ENCODE results near the gene ARHGEF4. TPM values are rescaled to one million over a fixed set of nuclear protein-coding genes. Genes with fewer than 3 reads are reported as not detected.

The ARHGEF4 gene
- total and polyA plus RNA-seq, 4 donors = 1.1 to 6.9 (median 2.2) TPM

GRCh38 chr2:131054488-131054887 is 217.8 kb downstream of the ARHGEF4 start:
- intact Hi-C loops (cut with DNase I) = no loop called here
- WGBS, 2 donors = 84 to 91% methylated on average over 7 of the region's 7 CpGs
- Histone ChIP-seq H3K36me3 (ENCODE audit: control insufficient read depth in 1 of 2, insufficient read depth in 2 of 2, low read length in 1 of 2) (peaks cover 0 to 9% of the 10 kb centered on the region in 2 donors), H3K27ac (ENCODE audit: low read depth in 1 of 2, low read length in 2 of 2) (no peak overlapping the region), H3K4me1 (ENCODE audit: control insufficient read depth in 1 of 2, insufficient read depth in 2 of 2, low read length in 2 of 2) (peaks cover 0 to 3% of the 10 kb centered on the region in 2 donors), H3K4me3 (ENCODE audit: low read length in 2 of 2) (no peak overlapping the region), H3K9me3 (ENCODE audit: control insufficient read depth, low read length) (no peaks in the 10 kb centered on the region), H3K27me3 (ENCODE audit: control insufficient read depth in 1 of 2, insufficient read depth in 2 of 2, low read length in 1 of 2) (no peaks in the 10 kb centered on the region)
- DNase-seq (no peak), ATAC-seq (ENCODE audit: low FRiP score) (no peak)

- no peak overlapping the region for H3K27ac ChIP-seq (ENCODE audit: low read depth in 1 of 2, low read length in 2 of 2)
- H3K4me1 ChIP-seq (ENCODE audit: control insufficient read depth in 1 of 2, insufficient read depth in 2 of 2, low read length in 2 of 2) = peaks cover 0 to 3% of the 10 kb centered on the region in 2 donors
- H3K9me3 ChIP-seq (ENCODE audit: control insufficient read depth, low read length) = no peaks in the 10 kb centered on the region
- H3K4me3 ChIP-seq (ENCODE audit: low read length in 2 of 2) = no peak overlapping the region
- 87 to 88% methylated on average over 26 of the region's 26 CpGs for WGBS, 2 donors
- H3K27me3 ChIP-seq (ENCODE audit: control insufficient read depth in 1 of 2, insufficient read depth in 2 of 2, low read length in 1 of 2) = no peaks in the 10 kb centered on the region
- peaks cover 0 to 9% of the 10 kb centered on the region in 2 donors for H3K36me3 ChIP-seq (ENCODE audit: control insufficient read depth in 1 of 2, insufficient read depth in 2 of 2, low read length in 1 of 2)
- intact Hi-C loops (cut with DNase I) = no loop called here
- DNase-seq (no peak), ATAC-seq (ENCODE audit: low FRiP score) (peak; percentile 24)
Observed at GRCh38 chr2:131055169-131056065, 218.7 kb downstream of the ARHGEF4 start.

GRCh38 chr2:131056204-131056931 is 219.7 kb downstream of the ARHGEF4 start:
- intact Hi-C loops (cut with DNase I) = no loop called here
- WGBS, 2 donors = 25 to 30% methylated on average over 5 of the region's 5 CpGs
- Histone ChIP-seq H3K4me3 (ENCODE audit: low read length in 2 of 2) (no peak overlapping the region), H3K27ac (ENCODE audit: low read depth in 1 of 2, low read length in 2 of 2) (no peak overlapping the region), H3K9me3 (ENCODE audit: control insufficient read depth, low read length) (no peaks in the 10 kb centered on the region), H3K36me3 (ENCODE audit: control insufficient read depth in 1 of 2, insufficient read depth in 2 of 2, low read length in 1 of 2) (peaks cover 0 to 9% of the 10 kb centered on the region in 2 donors), H3K4me1 (ENCODE audit: control insufficient read depth in 1 of 2, insufficient read depth in 2 of 2, low read length in 2 of 2) (peaks cover 0 to 3% of the 10 kb centered on the region in 2 donors), H3K27me3 (ENCODE audit: control insufficient read depth in 1 of 2, insufficient read depth in 2 of 2, low read length in 1 of 2) (no peaks in the 10 kb centered on the region)
- ATAC-seq (ENCODE audit: low FRiP score) (no peak), DNase-seq (no peak)

GRCh38 chr2:131056932-131057287 is 220.2 kb downstream of the ARHGEF4 start:
- intact Hi-C loops (cut with DNase I) = no loop called here
- Histone ChIP-seq H3K27ac (ENCODE audit: low read depth in 1 of 2, low read length in 2 of 2) (no peak overlapping the region), H3K4me1 (ENCODE audit: control insufficient read depth in 1 of 2, insufficient read depth in 2 of 2, low read length in 2 of 2) (peaks cover 0 to 3% of the 10 kb centered on the region in 2 donors), H3K4me3 (ENCODE audit: low read length in 2 of 2) (no peak overlapping the region), H3K9me3 (ENCODE audit: control insufficient read depth, low read length) (no peaks in the 10 kb centered on the region), H3K36me3 (ENCODE audit: control insufficient read depth in 1 of 2, insufficient read depth in 2 of 2, low read length in 1 of 2) (peaks cover 0 to 8% of the 10 kb centered on the region in 2 donors), H3K27me3 (ENCODE audit: control insufficient read depth in 1 of 2, insufficient read depth in 2 of 2, low read length in 1 of 2) (no peaks in the 10 kb centered on the region)
- 78 to 84% methylated on average over 4 of the region's 4 CpGs for WGBS, 2 donors
- no peak for ATAC-seq (ENCODE audit: low FRiP score)
- no peak for DNase-seq

GRCh38 chr2:131058214-131058843 is 221.6 kb downstream of the ARHGEF4 start:
- DNase-seq (no peak), ATAC-seq (ENCODE audit: low FRiP score) (no peak)
- no peaks in the 10 kb centered on the region for H3K27me3 ChIP-seq (ENCODE audit: control insufficient read depth in 1 of 2, insufficient read depth in 2 of 2, low read length in 1 of 2)
- H3K9me3 ChIP-seq (ENCODE audit: control insufficient read depth, low read length) = no peaks in the 10 kb centered on the region
- peaks cover 0 to 6% of the 10 kb centered on the region in 2 donors for H3K36me3 ChIP-seq (ENCODE audit: control insufficient read depth in 1 of 2, insufficient read depth in 2 of 2, low read length in 1 of 2)
- H3K4me3 ChIP-seq (ENCODE audit: low read length in 2 of 2) = no peak overlapping the region
- WGBS, 2 donors = 32 to 39% methylated on average over 8 of the region's 8 CpGs
- intact Hi-C loops (cut with DNase I) = no loop called here
- H3K4me1 ChIP-seq (ENCODE audit: control insufficient read depth in 1 of 2, insufficient read depth in 2 of 2, low read length in 2 of 2) = peaks cover 0 to 3% of the 10 kb centered on the region in 2 donors
- no peak overlapping the region for H3K27ac ChIP-seq (ENCODE audit: low read depth in 1 of 2, low read length in 2 of 2)

GRCh38 chr2:131058920-131059319 is 222.2 kb downstream of the ARHGEF4 start:
- Histone ChIP-seq H3K4me3 (ENCODE audit: low read length in 2 of 2) (no peak overlapping the region), H3K4me1 (ENCODE audit: control insufficient read depth in 1 of 2, insufficient read depth in 2 of 2, low read length in 2 of 2) (peaks cover 0 to 3% of the 10 kb centered on the region in 2 donors), H3K27me3 (ENCODE audit: control insufficient read depth in 1 of 2, insufficient read depth in 2 of 2, low read length in 1 of 2) (no peaks in the 10 kb centered on the region), H3K27ac (ENCODE audit: low read depth in 1 of 2, low read length in 2 of 2) (no peak overlapping the region), H3K36me3 (ENCODE audit: control insufficient read depth in 1 of 2, insufficient read depth in 2 of 2, low read length in 1 of 2) (peaks cover 0 to 6% of the 10 kb centered on the region in 2 donors), H3K9me3 (ENCODE audit: control insufficient read depth, low read length) (no peaks in the 10 kb centered on the region)
- DNase-seq = no peak
- WGBS, 2 donors = 89 to 93% methylated on average over 4 of the region's 4 CpGs
- intact Hi-C loops (cut with DNase I) = no loop called here
- no peak for ATAC-seq (ENCODE audit: low FRiP score)

GRCh38 chr2:131063501-131064283 is 227.0 kb downstream of the ARHGEF4 start:
- H3K4me1 ChIP-seq (ENCODE audit: control insufficient read depth in 1 of 2, insufficient read depth in 2 of 2, low read length in 2 of 2) = peaks cover under 1 to 2% of the 10 kb centered on the region in 2 donors
- intact Hi-C loops (cut with DNase I) = no loop called here

More at GRCh38 chr2:131063501-131064283, 227.0 kb downstream of the ARHGEF4 start:
- 51 to 52% methylated on average over 11 of the region's 11 CpGs for WGBS, 2 donors
- Histone ChIP-seq H3K9me3 (ENCODE audit: control insufficient read depth, low read length) (no peaks in the 10 kb centered on the region), H3K4me3 (ENCODE audit: low read length in 2 of 2) (no peak overlapping the region), H3K27me3 (ENCODE audit: control insufficient read depth in 1 of 2, insufficient read depth in 2 of 2, low read length in 1 of 2) (no peaks in the 10 kb centered on the region), H3K36me3 (ENCODE audit: control insufficient read depth in 1 of 2, insufficient read depth in 2 of 2, low read length in 1 of 2) (no peaks in the 10 kb centered on the region), H3K27ac (ENCODE audit: low read depth in 1 of 2, low read length in 2 of 2) (no peak overlapping the region)
- DNase-seq (no peak), ATAC-seq (ENCODE audit: low FRiP score) (no peak)

Data from aorta (tissue), 5 donors.